ENCODE results near the gene CNTF.

DNA sequence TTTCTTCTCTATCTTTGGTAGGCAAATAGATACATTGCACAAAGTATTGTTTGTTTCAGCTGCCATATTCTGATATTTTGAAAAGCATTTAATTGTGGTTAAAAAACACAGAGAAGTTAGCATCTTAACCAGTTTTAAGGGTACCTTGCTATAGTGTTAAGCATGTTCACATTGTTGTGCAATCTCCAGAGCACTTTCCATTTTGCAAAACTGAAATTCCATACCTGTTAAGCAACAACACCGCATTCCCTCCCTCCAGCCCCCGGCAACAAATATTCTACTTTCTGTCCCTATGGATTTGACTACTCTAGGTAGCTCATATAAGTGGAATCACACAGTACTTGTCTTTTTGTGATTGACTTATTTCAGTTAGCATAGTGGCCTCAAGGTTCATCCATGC is 33.9 kb downstream of the CNTF start:
- no peak for TF ChIP-seq EZH2 (IDR thresholded peaks at IDR 0.05; ENCODE audit: borderline replicate concordance, low read depth, low read length, poor library complexity, severe bottlenecking)
- TF ChIP-seq, protein P1, sequence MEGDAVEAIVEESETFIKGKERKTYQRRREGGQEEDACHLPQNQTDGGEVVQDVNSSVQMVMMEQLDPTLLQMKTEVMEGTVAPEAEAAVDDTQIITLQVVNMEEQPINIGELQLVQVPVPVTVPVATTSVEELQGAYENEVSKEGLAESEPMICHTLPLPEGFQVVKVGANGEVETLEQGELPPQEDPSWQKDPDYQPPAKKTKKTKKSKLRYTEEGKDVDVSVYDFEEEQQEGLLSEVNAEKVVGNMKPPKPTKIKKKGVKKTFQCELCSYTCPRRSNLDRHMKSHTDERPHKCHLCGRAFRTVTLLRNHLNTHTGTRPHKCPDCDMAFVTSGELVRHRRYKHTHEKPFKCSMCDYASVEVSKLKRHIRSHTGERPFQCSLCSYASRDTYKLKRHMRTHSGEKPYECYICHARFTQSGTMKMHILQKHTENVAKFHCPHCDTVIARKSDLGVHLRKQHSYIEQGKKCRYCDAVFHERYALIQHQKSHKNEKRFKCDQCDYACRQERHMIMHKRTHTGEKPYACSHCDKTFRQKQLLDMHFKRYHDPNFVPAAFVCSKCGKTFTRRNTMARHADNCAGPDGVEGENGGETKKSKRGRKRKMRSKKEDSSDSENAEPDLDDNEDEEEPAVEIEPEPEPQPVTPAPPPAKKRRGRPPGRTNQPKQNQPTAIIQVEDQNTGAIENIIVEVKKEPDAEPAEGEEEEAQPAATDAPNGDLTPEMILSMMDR (conservative IDR thresholded peaks at IDR 0.05; ENCODE audit: low read depth, low read length) = no peak

All from A673 (cell line).